Measurements from ENCODE around the gene TBC1D7. TPM values are rescaled to one million over a fixed set of nuclear protein-coding genes. Genes with fewer than 3 reads are reported as not detected.

Gene TBC1D7
- total RNA-seq, 1 experiment from 2014 or later: 18.5 TPM

DNA sequence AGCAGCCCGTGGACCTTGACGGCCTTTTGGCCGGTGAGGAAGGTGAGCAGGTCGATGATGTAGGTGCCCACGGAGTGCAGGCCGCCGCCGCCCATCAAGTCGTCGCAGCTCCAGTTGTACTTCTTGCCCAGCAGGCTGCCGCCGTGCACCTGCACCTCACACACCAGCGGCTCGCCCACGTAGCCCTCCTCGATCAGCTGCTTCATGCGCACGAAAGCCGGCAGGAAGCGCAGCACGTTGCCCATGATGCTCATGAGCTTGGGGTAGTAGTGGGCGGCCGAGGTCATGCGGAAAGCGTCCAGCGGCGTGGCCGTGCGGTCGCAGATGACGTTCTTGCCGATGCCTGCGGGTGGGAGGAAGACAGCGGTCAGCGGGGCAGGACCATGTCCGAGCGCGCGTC, 37.0 kb upstream of the TBC1D7 start:
- H3K4me2 ChIP-seq (ENCODE audit: low read length): no peak overlapping the region
- no peak overlapping the region for H3K27ac ChIP-seq (ENCODE audit: low read length)
- H3K4me3 ChIP-seq (ENCODE audit: low read length): no peak overlapping the region
- no peaks in the 10 kb centered on the region for H3K27me3 ChIP-seq (ENCODE audit: low read length)
- ATAC-seq (no peak), DNase-seq (no peak)
- no peaks in the 10 kb centered on the region for H3F3A ChIP-seq (ENCODE audit: low read length, unreplicated experiment)
- no peaks in the 10 kb centered on the region for H3K9me3 ChIP-seq (ENCODE audit: low read length)
- peaks cover 6% of the 10 kb centered on the region for H3K4me1 ChIP-seq (ENCODE audit: insufficient read depth, low read length)
- TF ChIP-seq EZH2 (IDR thresholded peaks at IDR 0.05; ENCODE audit: low read length, unreplicated experiment) (no peak), EZH2phosphoT487 (IDR thresholded peaks at IDR 0.05; ENCODE audit: borderline replicate concordance, low read length) (no peak)
- H3K36me3 ChIP-seq (ENCODE audit: low read depth, low read length): no peaks in the 10 kb centered on the region
- no peaks in the 10 kb centered on the region for H3K9me2 ChIP-seq (replicated peaks; ENCODE audit: low read length)
- no peak overlapping the region for H2AFZ ChIP-seq (ENCODE audit: low read length)
- ChIA-PET CTCF (no interaction called here), POLR2A (ENCODE audit: unreplicated experiment) (no interaction called here)
- BruUV-seq (replicated peaks): no TSS peak
- H3K9ac ChIP-seq (ENCODE audit: low read length): no peak overlapping the region
- intact Hi-C loops (cut with micrococcal nuclease): no loop called here
- H4K20me1 ChIP-seq (ENCODE audit: low read length): no peaks in the 10 kb centered on the region
- no peaks in the 10 kb centered on the region for H3K79me2 ChIP-seq (ENCODE audit: low read length)

- H3K36me3 ChIP-seq (ENCODE audit: low read depth, low read length): no peaks in the 10 kb centered on the region
- no peak for DNase-seq
- no peak overlapping the region for H3K4me3 ChIP-seq (ENCODE audit: low read length)
- BruUV-seq (replicated peaks): no TSS peak
- ChIA-PET CTCF (no interaction called here), POLR2A (ENCODE audit: unreplicated experiment) (no interaction called here)
- H3K27ac ChIP-seq (ENCODE audit: low read length): no peak overlapping the region
- H3K79me2 ChIP-seq (ENCODE audit: low read length): no peaks in the 10 kb centered on the region
- H3K27me3 ChIP-seq (ENCODE audit: low read length): no peaks in the 10 kb centered on the region
- H3K9me3 ChIP-seq (ENCODE audit: low read length): no peaks in the 10 kb centered on the region
- H3K9ac ChIP-seq (ENCODE audit: low read length): no peak overlapping the region
- intact Hi-C loops (cut with micrococcal nuclease): no loop called here
- H3K9me2 ChIP-seq (replicated peaks; ENCODE audit: low read length): no peaks in the 10 kb centered on the region
- H3K4me2 ChIP-seq (ENCODE audit: low read length): no peak overlapping the region
- no peak overlapping the region for H2AFZ ChIP-seq (ENCODE audit: low read length)
- ATAC-seq: no peak
- TF ChIP-seq, protein P1, sequence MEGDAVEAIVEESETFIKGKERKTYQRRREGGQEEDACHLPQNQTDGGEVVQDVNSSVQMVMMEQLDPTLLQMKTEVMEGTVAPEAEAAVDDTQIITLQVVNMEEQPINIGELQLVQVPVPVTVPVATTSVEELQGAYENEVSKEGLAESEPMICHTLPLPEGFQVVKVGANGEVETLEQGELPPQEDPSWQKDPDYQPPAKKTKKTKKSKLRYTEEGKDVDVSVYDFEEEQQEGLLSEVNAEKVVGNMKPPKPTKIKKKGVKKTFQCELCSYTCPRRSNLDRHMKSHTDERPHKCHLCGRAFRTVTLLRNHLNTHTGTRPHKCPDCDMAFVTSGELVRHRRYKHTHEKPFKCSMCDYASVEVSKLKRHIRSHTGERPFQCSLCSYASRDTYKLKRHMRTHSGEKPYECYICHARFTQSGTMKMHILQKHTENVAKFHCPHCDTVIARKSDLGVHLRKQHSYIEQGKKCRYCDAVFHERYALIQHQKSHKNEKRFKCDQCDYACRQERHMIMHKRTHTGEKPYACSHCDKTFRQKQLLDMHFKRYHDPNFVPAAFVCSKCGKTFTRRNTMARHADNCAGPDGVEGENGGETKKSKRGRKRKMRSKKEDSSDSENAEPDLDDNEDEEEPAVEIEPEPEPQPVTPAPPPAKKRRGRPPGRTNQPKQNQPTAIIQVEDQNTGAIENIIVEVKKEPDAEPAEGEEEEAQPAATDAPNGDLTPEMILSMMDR (conservative IDR thresholded peaks at IDR 0.05; ENCODE audit: low read depth, low read length): no peak
- TF ChIP-seq EZH2 (IDR thresholded peaks at IDR 0.05; ENCODE audit: low read length, unreplicated experiment) (no peak), EZH2phosphoT487 (IDR thresholded peaks at IDR 0.05; ENCODE audit: borderline replicate concordance, low read length) (no peak)
- no peaks in the 10 kb centered on the region for H3F3A ChIP-seq (ENCODE audit: low read length, unreplicated experiment)
- H3K4me1 ChIP-seq (ENCODE audit: insufficient read depth, low read length): peaks cover 6% of the 10 kb centered on the region
- no peaks in the 10 kb centered on the region for H4K20me1 ChIP-seq (ENCODE audit: low read length)
These were observed 36.5 kb upstream of the TBC1D7 start for GRCh38 chr6:13364842-13365241.

- CTCF ChIA-PET: no interaction called here
- H2AFZ ChIP-seq (ENCODE audit: low read length): no peak overlapping the region
- DNase-seq: no peak
These were observed 34.1 kb upstream of the TBC1D7 start for GRCh38 chr6:13362412-13362811.

More at GRCh38 chr6:13362412-13362811, 34.1 kb upstream of the TBC1D7 start:
- ATAC-seq: no peak
- H4K20me1 ChIP-seq (ENCODE audit: low read length): no peaks in the 10 kb centered on the region
- BruUV-seq (replicated peaks): no TSS peak
- no peak overlapping the region for H3K9ac ChIP-seq (ENCODE audit: low read length)
- no peaks in the 10 kb centered on the region for H3K79me2 ChIP-seq (ENCODE audit: low read length)
- no peaks in the 10 kb centered on the region for H3K9me2 ChIP-seq (replicated peaks; ENCODE audit: low read length)
- no peak overlapping the region for H3K27ac ChIP-seq (ENCODE audit: low read length)
- no peaks in the 10 kb centered on the region for H3K4me1 ChIP-seq (ENCODE audit: insufficient read depth, low read length)
- H3K9me3 ChIP-seq (ENCODE audit: low read length): no peaks in the 10 kb centered on the region
- H3K36me3 ChIP-seq (ENCODE audit: low read depth, low read length): no peaks in the 10 kb centered on the region
- H3K4me3 ChIP-seq (ENCODE audit: low read length): no peak overlapping the region
- TF ChIP-seq EZH2phosphoT487 (IDR thresholded peaks at IDR 0.05; ENCODE audit: borderline replicate concordance, low read length): no peak
- no peaks in the 10 kb centered on the region for H3K27me3 ChIP-seq (ENCODE audit: low read length)
- POLR2A ChIA-PET (ENCODE audit: unreplicated experiment): no interaction called here
- intact Hi-C loops (cut with micrococcal nuclease): no loop called here
- H3K4me2 ChIP-seq (ENCODE audit: low read length): no peak overlapping the region
- H3F3A ChIP-seq (ENCODE audit: low read length, unreplicated experiment): no peaks in the 10 kb centered on the region

All from PC-3 (cell line).